ENCODE data around the gene MCUB.
"Not testable (repeated sequence)": the region's sequence is repeated elsewhere in the genome, so short reads cannot be mapped to it uniquely, and the experiment has no call there.

The MCUB gene

DNA sequence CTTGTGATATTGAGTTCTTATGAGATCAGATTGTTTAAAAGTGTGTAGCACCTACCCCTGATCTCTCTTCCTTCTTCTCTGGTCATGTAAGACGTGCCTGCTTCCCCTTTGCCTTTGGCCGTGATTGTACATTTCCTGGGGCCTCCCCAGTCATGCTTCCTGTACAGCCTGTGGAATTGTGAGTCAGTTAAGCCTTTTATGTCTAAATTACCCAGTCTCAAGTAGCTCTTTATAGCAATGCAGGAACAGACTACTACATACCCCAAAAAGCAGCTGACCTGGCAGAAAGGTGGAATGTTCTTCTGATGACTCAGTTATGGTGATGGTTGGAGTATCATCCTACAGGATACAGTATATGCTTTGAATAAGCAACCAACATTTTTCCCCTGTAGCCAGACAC is 11.4 kb upstream of the MCUB start:
- no peak overlapping the region for H3K4me3 ChIP-seq (ENCODE audit: low read depth, low read length)
- DNase-seq (ENCODE audit: low read depth), result peak; percentile 72
- TF ChIP-seq, protein P1, sequence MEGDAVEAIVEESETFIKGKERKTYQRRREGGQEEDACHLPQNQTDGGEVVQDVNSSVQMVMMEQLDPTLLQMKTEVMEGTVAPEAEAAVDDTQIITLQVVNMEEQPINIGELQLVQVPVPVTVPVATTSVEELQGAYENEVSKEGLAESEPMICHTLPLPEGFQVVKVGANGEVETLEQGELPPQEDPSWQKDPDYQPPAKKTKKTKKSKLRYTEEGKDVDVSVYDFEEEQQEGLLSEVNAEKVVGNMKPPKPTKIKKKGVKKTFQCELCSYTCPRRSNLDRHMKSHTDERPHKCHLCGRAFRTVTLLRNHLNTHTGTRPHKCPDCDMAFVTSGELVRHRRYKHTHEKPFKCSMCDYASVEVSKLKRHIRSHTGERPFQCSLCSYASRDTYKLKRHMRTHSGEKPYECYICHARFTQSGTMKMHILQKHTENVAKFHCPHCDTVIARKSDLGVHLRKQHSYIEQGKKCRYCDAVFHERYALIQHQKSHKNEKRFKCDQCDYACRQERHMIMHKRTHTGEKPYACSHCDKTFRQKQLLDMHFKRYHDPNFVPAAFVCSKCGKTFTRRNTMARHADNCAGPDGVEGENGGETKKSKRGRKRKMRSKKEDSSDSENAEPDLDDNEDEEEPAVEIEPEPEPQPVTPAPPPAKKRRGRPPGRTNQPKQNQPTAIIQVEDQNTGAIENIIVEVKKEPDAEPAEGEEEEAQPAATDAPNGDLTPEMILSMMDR (IDR thresholded peaks at IDR 0.05; ENCODE audit: low read depth, low read length, missing control alignments), result no peak
- in situ Hi-C loops (cut with HindIII; ENCODE audit: low sequenced_read_pairs), result no loop called here

DNA sequence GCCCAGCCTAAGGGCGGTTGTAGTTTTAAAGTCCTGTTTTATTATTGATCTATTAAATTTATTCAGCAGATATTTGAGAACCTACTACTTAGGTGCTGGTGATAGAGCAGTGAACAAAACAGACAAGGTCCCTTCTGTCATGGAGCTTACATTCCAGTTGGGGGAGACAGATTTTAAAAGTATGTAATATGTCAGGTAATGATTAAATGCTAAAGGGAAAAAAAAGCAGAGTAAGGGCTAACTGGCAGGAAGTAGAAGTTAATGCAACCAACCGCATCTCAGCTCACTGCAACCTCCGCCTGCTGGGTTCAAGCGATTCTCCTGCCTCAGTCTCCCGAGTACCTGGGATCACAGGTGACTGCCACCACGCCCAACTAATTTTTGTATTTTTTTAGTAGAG is 7.8 kb upstream of the MCUB start:
- in situ Hi-C loops (cut with HindIII; ENCODE audit: low sequenced_read_pairs), result no loop called here
- TF ChIP-seq, protein P1 (IDR thresholded peaks at IDR 0.05; ENCODE audit: low read depth, low read length, missing control alignments), result no peak
- DNase-seq (ENCODE audit: low read depth), result no peak
- H3K4me3 ChIP-seq (ENCODE audit: low read depth, low read length), result no peak overlapping the region

DNA sequence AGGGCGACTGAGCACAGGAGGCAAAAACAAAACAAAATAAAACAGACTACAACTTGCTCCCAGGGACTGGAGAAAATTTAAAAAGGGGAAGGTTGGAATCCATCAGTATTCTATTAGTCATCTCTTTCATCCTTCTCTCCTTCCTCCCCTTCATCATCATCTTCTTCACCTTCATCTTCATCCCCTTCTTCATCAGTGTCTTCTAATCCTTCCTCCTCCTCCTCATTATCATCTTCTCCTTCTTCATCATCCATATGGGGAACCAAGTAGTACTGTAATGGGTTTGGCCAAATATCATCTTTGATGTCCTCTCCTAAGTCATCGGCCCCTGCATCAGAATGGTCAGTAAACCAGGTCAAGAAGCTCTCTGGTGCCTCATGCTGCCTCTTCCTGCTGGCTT is 6.9 kb upstream of the MCUB start:
- TF ChIP-seq, protein P1 (IDR thresholded peaks at IDR 0.05; ENCODE audit: low read depth, low read length, missing control alignments), result no peak
- H3K4me3 ChIP-seq (ENCODE audit: low read depth, low read length), result no peak overlapping the region
- in situ Hi-C loops (cut with HindIII; ENCODE audit: low sequenced_read_pairs), result no loop called here

DNA sequence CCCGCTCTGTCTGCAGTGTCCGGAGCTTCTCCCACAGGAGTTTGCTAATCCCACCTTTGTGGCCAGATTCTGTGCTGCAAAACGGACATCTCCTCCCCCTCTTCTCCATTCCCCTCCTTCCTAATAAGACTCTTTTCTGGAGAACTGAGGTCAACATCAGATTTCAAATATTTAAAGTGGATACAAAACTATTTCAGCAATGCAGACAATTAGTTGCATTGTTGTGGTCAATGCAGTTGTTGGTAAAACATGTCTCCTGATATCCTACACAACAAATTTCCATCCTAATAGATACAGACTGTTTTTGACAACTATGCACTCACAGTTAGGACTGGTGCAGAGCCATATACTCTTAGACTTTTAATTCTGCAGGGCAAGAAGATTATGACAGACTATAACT is 5.1 kb upstream of the MCUB start:
- TF ChIP-seq, protein P1 (IDR thresholded peaks at IDR 0.05; ENCODE audit: low read depth, low read length, missing control alignments), result no peak
- DNase-seq (ENCODE audit: low read depth), result no peak
- in situ Hi-C loops (cut with HindIII; ENCODE audit: low sequenced_read_pairs), result no loop called here
- no peak overlapping the region for H3K4me3 ChIP-seq (ENCODE audit: low read depth, low read length)

More for the DNA sequence above, 6.9 kb upstream of the MCUB start:
- no peak for DNase-seq (ENCODE audit: low read depth)

DNA sequence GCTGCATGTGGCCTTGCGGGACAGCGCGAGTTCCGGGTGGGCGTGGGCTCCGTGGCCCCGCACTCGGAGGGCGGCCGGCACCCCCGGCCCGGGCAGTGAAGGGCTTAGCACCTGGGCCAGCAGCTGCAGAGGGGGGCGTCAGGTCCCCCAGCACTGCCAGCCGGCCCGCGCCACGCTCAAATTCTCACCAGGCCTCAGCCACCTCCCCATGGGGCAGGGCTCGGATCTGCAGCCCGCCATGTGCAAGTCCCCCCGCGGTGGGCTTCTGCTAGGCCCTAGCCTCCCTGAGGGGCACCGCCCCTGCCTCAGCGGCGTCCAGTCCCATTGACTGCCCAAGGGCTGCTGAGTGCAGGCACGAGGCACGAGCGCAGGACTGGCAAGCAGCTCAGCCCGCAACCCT is 2.6 kb upstream of the MCUB start:
- DNase-seq (ENCODE audit: low read depth), result no peak
- H3K4me3 ChIP-seq (ENCODE audit: low read depth, low read length), result no peak overlapping the region
- TF ChIP-seq, protein P1 (IDR thresholded peaks at IDR 0.05; ENCODE audit: low read depth, low read length, missing control alignments), result no peak
- in situ Hi-C loops (cut with HindIII; ENCODE audit: low sequenced_read_pairs), result no loop called here

DNA sequence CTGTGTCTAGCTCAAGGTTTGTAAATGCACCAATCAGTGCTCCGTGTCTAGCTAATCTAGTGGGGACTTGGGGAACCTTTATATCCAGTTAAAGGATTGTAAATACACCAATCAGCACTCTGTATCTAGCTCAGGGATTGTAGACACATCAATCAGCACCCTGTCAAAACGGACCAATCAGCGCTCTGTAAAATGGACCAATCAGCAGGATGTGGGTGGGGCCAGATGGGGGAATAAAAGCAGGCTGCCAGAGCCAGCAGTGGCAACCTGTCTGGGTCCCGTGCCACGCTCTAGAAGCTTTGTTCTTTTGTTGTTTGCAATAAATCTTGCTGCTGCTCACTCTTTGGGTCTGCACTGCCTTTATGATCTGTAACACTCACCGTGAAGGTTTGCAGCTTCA is 2.0 kb upstream of the MCUB start:
- H3K4me3 ChIP-seq (ENCODE audit: low read depth, low read length); DNase-seq (ENCODE audit: low read depth); in situ Hi-C loops (cut with HindIII; ENCODE audit: low sequenced_read_pairs): not testable (repeated sequence)

DNA sequence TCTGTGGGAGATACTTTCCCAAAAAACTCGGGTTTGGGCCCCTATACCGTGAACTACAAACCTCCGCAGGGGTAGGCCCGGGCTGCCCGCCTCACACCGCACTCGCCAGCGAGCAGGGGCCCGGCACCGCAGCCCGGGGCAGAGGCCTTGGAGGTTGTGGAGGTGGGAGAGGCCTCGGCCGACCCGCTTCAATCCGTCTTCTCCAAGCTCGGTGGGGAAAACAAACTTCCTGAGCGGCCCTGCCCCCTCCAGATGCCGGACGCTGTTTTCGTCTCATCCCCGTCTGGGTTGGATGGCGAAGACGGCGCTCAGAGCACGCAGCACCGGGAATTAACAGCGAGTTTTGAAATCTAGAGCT is 442 bp upstream of the MCUB start:
- in situ Hi-C loops (cut with HindIII; ENCODE audit: low sequenced_read_pairs), result no loop called here
- DNase-seq (ENCODE audit: low read depth), result no peak
- peak overlapping the region; percentile 76 for H3K4me3 ChIP-seq (ENCODE audit: low read depth, low read length)
- TF ChIP-seq, protein P1 (IDR thresholded peaks at IDR 0.05; ENCODE audit: low read depth, low read length, missing control alignments), result no peak

Data from astrocyte of the cerebellum (primary cell).